Esophagus squamous epithelium (tissue), 5 donors: ENCODE data around the gene OR52N1. TPM values are rescaled to one million over a fixed set of nuclear protein-coding genes. Genes with fewer than 3 reads are reported as not detected.

Experiments used
- DNase-seq: peaks from one replicate; lab custom pipeline; 2025; lab: John Stamatoyannopoulos, UW
- H3K27ac ChIP-seq, 4 donors: fragments of 200-600 bp; sonication (generic); one replicate each; pipeline ENCODE4 v1.5.1; 2016 to 2019; ENCODE audit warnings: mild to moderate bottlenecking in 1 of 4
- H3K27me3 ChIP-seq, 4 donors: fragments of 200-600 bp; sonication (generic); 1 replicate in 3 of 4; 2 replicates in 1 of 4; pipeline versions ENCODE4 v1.5.1 to v1.6.0; 2017 to 2021; ENCODE audit warnings: antibody characterized with exemption in 1 of 4
- H3K36me3 ChIP-seq, 3 donors: fragments of 200-600 bp; sonication (generic); one replicate each; pipeline ENCODE4 v1.5.1; 2016 to 2019
- H3K4me1 ChIP-seq, 3 donors: fragments of 200-600 bp; sonication (generic); one replicate each; pipeline ENCODE4 v1.5.1; 2017 to 2019
- H3K4me3 ChIP-seq, 4 donors: fragments of 200-600 bp; sonication (generic); 1 replicate in 3 of 4; 2 replicates in 1 of 4; pipeline ENCODE4 v1.5.1; 2016 to 2019; ENCODE audit warnings: mild to moderate bottlenecking in 2 of 4, moderate library complexity in 1 of 4
- H3K9me3 ChIP-seq, 3 donors: fragments of 200-600 bp; sonication (generic); one replicate each; pipeline ENCODE4 v1.5.1; 2016 to 2019
- CTCF ChIP-seq, 6 experiments: fragments of 450-650 bp in 4 of 6; fragments of 200-600 bp in 2 of 6; sonication (generic) in 2 of 6; IDR thresholded peaks; one replicate each; pipeline ENCODE4 v1.5.1; 2016 to 2019; ENCODE audit warnings: antibody characterized with exemption in 6 of 6, mild to moderate bottlenecking in 4 of 6, moderate library complexity in 4 of 6
- POLR2A ChIP-seq, 4 donors: fragments of 450-650 bp; IDR thresholded peaks; one replicate each; pipeline ENCODE4 v1.6.1; 2017; ENCODE audit warnings: antibody characterized with exemption in 4 of 4, mild to moderate bottlenecking in 4 of 4, moderate library complexity in 3 of 4
- WGBS, 2 donors: methylation state at CpG; one replicate each; pipeline ENCODE4 v1.1.5; 2018; 5-methylcytosine and 5-hydroxymethylcytosine counted together
- intact Hi-C: fragments of 100-400 bp; cut with DNase I; formaldehyde crosslinking; loops from one replicate; pipeline ENCODE4 v1.15.0; 2022
- total RNA-seq, 4 donors: library from RNA; depleted of rRNA; stranded (reverse); fragments of >200 nt; gene quantifications; one replicate each; pipeline ENCODE4 v1.1.0, GENCODE V29; 2016
- donor health status: DM: yes; HTN: yes; CAD: no.

OR52N1 gene
- total RNA-seq, 4 donors from 2014 or later: not detected

DNA sequence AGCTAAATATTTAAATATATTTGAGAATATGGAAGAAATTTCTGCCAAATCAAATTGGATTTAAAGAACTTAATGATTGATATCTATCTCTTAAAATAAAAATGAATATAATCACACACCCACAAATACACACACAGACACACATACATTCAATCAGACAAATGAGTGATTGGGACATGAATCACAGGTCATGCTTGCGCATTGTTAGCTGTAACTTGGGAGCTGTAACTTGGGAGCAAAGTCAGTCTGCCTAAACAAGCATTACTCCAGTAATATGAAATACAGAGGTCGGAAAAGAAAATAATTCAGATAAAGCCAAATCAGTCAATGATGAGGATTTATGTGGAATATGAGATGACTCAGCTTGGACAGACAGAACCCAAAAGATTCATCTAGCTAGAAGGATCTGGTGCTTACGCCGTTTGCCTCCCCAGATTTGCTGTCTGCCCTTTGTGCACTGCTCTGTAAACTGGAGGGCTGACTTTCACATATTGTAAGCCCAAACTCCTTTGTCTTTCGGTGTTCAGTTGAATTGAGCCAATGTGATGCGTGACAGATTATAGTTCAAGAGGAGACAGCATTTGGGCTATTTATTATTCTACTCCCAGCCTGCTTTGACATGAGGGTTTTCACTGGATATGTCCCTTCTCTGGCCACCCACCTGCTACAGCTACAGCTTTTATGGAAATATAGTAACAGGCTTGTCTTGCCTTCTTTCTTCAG is 53.2 kb downstream of the OR52N1 start:
- Histone ChIP-seq H3K4me1 (no peaks in the 10 kb centered on the region), H3K27me3 (no peaks in the 10 kb centered on the region), H3K4me3 (no peak overlapping the region), H3K27ac (no peak overlapping the region), H3K36me3 (no peaks in the 10 kb centered on the region), H3K9me3 (no peaks in the 10 kb centered on the region)
- DNase-seq: no peak
- TF ChIP-seq POLR2A (IDR thresholded peaks at IDR 0.05) (no peak), CTCF (IDR thresholded peaks at IDR 0.05) (no peak)
- WGBS, 2 donors: 54 to 69% methylated on average over 6 of the region's 6 CpGs
- intact Hi-C loops: no loop called here

- no peak for DNase-seq
- no peak overlapping the region for H3K4me3 ChIP-seq
- H3K36me3 ChIP-seq: no peaks in the 10 kb centered on the region
- H3K9me3 ChIP-seq: no peaks in the 10 kb centered on the region
- H3K4me1 ChIP-seq: no peaks in the 10 kb centered on the region
- H3K27me3 ChIP-seq: no peaks in the 10 kb centered on the region
- H3K27ac ChIP-seq: no peak overlapping the region
- intact Hi-C loops: no loop called here
- no peak for TF ChIP-seq POLR2A (IDR thresholded peaks at IDR 0.05)
- no peak for TF ChIP-seq CTCF (IDR thresholded peaks at IDR 0.05)
These were observed 54.0 kb downstream of the OR52N1 start for GRCh38 chr11:5737091-5737490.

Other genes with a start within 250 kb of the OR52N1 start
- under 1 TPM in 1 of 4 donors, not detected in 3; 0.38 TPM for gene OR52H1, start 242.7 kb downstream of the OR52N1 start, total RNA-seq
- not detected for gene OR52B6, start 210.4 kb downstream of the OR52N1 start, total RNA-seq
- 1 to 10 TPM; 1.7 to 9.9 (median 6.4) TPM for gene TRIM6, start 194.6 kb downstream of the OR52N1 start, total RNA-seq
- 1 to 10 TPM; 2.9 to 7.4 (median 6.2) TPM for gene TRIM34, start 166.3 kb downstream of the OR52N1 start, total RNA-seq
- 10 to 100 TPM; 12.6 to 15.7 (median 14.9) TPM for gene TRIM5, start 106.2 kb downstream of the OR52N1 start, total RNA-seq
- 10 to 100 TPM; 16.0 to 51.9 (median 32.1) TPM for gene TRIM22, start 101.5 kb downstream of the OR52N1 start, total RNA-seq
- gene OR56B1, start 54.8 kb downstream of the OR52N1 start, total RNA-seq: not detected
- not detected for gene OR52N4, start 37.0 kb downstream of the OR52N1 start, total RNA-seq
- not detected for gene OR52N5, start 7.9 kb downstream of the OR52N1 start, total RNA-seq
- gene OR52N2, start 17.7 kb upstream of the OR52N1 start, total RNA-seq: not detected
- gene OR52E6, start 50.6 kb upstream of the OR52N1 start, total RNA-seq: not detected
- gene OR52E8, start 66.4 kb upstream of the OR52N1 start, total RNA-seq: not detected
- not detected for gene OR52E4, start 89.4 kb upstream of the OR52N1 start, total RNA-seq
- not detected for gene OR52E5, start 101.9 kb upstream of the OR52N1 start, total RNA-seq
- not detected for gene OR56A3, start 151.0 kb upstream of the OR52N1 start, total RNA-seq
- not detected for gene OR56A5, start 177.2 kb upstream of the OR52N1 start, total RNA-seq
- not detected for gene OR52L1, start 195.7 kb upstream of the OR52N1 start, total RNA-seq
- not detected for gene OR56A4, start 215.7 kb upstream of the OR52N1 start, total RNA-seq
- not detected for gene OR56A1, start 239.5 kb upstream of the OR52N1 start, total RNA-seq